Naive B cell (primary cell): ENCODE results near the gene THADA. TPM values are rescaled to one million over a fixed set of nuclear protein-coding genes. Genes with fewer than 3 reads are reported as not detected.
"Not testable (repeated sequence)": the region's sequence is repeated elsewhere in the genome, so short reads cannot be mapped to it uniquely, and the experiment has no call there.

ENCODE experiments used
- ATAC-seq, 2 donors: fragments of 150-1000 bp; cut with Tn5 transposase; 2 replicates each; pipeline ENCODE4 v1.10.0; 2021; ENCODE audit warnings: low read depth in 2 of 2, mild to moderate bottlenecking in 2 of 2, moderate library complexity in 2 of 2
- DNase-seq: peaks from one replicate; pipeline ENCODE4 v3.0.0; 2022
- H3K27ac Mint-ChIP-seq, 6 donors: one replicate each; pipeline ENCODE4 v1.8.0; 2020 to 2022; ENCODE audit warnings: mild to moderate bottlenecking in 6 of 6, mixed read lengths in 6 of 6, moderate library complexity in 5 of 6, inconsistent platforms in 2 of 6
- H3K27me3 Mint-ChIP-seq, 3 donors: one replicate each; pipeline ENCODE4 v1.8.0; 2021 to 2022; ENCODE audit warnings: mixed read lengths in 3 of 3, mild to moderate bottlenecking in 1 of 3
- H3K36me3 Mint-ChIP-seq, 2 donors: one replicate each; pipeline ENCODE4 v1.8.0; 2020 to 2022; ENCODE audit warnings: mixed read lengths in 2 of 2, inconsistent platforms in 1 of 2, mild to moderate bottlenecking in 1 of 2
- H3K4me1 Mint-ChIP-seq, 3 donors: one replicate each; pipeline ENCODE4 v1.8.0; 2020 to 2022; ENCODE audit warnings: mixed read lengths in 3 of 3, inconsistent platforms in 1 of 3, mild to moderate bottlenecking in 1 of 3, moderate library complexity in 1 of 3
- H3K4me3 Mint-ChIP-seq, 8 donors: one replicate each; pipeline ENCODE4 v1.8.0; 2020 to 2022; ENCODE audit warnings: mild to moderate bottlenecking in 8 of 8, mixed read lengths in 8 of 8, moderate library complexity in 8 of 8, inconsistent platforms in 2 of 8
- H3K9me3 Mint-ChIP-seq, 7 donors: one replicate each; pipeline ENCODE4 v1.8.0; 2020 to 2022; ENCODE audit warnings: mixed read lengths in 7 of 7, mild to moderate bottlenecking in 5 of 7, inconsistent platforms in 2 of 7, moderate library complexity in 1 of 7
- polyA plus RNA-seq, 6 donors: library from polyadenylated mRNA; unstranded; fragments of 300-500 nt; fragmentation: Illumina TruSeq; gene quantifications; one replicate each; pipeline ENCODE4 v1.2.3, GENCODE V29; 2021; ENCODE audit warnings: low read depth in 6 of 6

THADA gene
- polyA plus RNA-seq, 6 donors from 2014 or later = 8.3 to 20.2 (median 13.0) TPM

DNA sequence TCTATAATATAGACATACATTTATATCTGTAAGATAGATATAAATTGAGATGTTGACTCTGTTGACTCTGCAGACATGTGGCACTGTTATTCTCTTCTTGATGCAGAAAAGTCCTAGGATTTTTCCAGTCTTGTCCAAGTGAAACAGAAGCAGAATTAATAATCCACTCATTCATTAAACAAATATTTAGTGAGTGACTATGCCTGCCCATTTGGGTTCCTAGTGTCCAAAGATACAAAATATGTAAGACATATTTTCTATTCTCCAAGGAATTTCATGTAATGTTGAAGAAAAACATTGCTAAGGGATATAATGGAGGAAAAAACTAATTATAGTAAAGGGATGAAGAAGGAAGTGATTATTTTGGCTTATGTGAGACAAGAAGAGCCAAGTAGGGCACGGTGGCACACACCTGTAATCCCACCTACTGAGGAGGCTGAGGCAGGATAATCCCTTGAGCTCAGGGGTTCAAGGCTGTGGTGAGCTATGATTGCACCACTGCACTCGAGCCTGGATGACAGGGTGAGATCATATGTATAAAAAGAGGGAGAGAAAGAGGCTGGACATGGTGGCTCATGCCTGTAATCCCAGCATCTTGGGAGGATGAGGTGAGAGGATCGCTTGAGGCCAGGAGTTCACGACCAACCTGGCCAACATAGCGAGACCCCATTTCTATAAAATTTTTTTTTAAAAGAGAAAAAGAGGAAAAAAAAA, 21.3 kb upstream of the THADA start:
- Mint-ChIP-seq H3K4me1 (peaks cover 0 to 6% (median 0%) of the 10 kb centered on the region in 3 donors), H3K36me3 (peaks cover 0 to 7% of the 10 kb centered on the region in 2 donors), H3K27me3 (peaks cover 10 to 40% (median 24%) of the 10 kb centered on the region in 3 donors), H3K4me3 (no peak overlapping the region), H3K9me3 (peaks cover 0 to 5% (median 0%) of the 10 kb centered on the region in 7 donors), H3K27ac (no peak overlapping the region)
- DNase-seq (no peak), ATAC-seq (no peak)

DNA sequence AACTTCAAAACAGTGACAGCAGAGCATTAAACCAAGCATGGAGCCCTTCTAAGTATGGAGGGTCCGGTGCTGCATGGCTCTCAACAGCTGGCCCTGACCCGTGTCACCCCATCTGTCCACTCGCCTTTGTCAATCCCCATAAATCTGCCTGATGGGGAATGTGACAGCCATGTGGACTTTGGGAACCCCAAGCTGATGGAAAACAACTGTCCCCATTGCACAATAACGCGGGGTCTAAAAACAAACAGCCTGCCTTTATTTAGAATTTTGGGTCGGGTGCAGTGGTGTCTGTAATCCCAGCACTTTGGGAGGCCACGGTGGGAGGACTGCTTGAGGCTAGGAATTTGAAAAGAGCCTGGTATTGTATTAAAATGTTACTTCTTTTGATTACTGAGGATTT, 17.1 kb upstream of the THADA start:
- Mint-ChIP-seq H3K4me1 (peaks cover 0 to 6% (median 0%) of the 10 kb centered on the region in 3 donors), H3K36me3 (peaks cover 0 to 7% of the 10 kb centered on the region in 2 donors), H3K27ac (no peak overlapping the region), H3K27me3 (peaks cover 15 to 21% (median 17%) of the 10 kb centered on the region in 3 donors), H3K4me3 (no peak overlapping the region), H3K9me3 (peaks cover 0 to 5% (median 0%) of the 10 kb centered on the region in 7 donors)
- DNase-seq (no peak), ATAC-seq (no peak)

DNA sequence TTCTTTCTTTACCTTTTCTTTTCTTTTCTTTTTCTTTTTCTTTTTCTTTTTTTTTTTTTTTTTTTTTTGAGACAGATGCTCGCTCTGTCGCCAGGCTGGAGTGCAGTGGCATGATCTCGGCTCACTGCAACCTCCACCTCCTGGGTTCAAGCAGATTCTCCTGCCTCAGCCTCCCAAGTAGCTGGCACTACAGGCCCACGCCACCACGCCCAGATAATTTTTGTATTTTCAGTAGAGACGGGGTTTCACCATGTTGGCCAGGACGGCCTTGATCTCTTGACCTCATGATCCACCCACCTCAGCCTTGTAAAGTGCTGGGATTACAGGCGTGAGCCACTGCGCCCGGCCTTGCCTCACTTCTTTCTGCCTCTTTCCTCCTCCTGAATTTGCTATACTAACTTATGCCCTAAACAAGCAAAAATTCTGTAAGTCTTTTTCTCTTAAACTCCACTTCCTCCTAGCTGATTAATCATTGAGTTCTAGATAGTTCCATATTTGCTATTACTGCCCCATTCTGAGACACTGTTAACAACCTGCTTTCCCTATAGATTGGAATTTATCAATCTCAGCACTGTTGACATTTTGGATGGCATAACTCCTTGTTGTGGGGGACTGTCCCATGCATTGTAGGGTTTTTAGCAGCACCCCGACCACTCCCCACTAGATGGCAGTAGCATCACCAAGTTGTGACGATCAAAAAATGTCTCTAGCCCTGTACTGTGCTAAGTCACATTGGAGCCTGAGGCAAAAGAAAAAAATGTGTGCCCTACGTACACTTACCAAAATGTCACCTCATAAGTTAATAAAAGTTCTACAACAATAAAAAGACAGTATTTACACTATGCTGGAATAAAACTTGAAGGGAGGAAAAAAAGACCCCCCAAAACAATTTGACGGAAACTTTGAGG, 16.4 kb upstream of the THADA start:
- no peak overlapping the region for H3K27ac Mint-ChIP-seq

DNA sequence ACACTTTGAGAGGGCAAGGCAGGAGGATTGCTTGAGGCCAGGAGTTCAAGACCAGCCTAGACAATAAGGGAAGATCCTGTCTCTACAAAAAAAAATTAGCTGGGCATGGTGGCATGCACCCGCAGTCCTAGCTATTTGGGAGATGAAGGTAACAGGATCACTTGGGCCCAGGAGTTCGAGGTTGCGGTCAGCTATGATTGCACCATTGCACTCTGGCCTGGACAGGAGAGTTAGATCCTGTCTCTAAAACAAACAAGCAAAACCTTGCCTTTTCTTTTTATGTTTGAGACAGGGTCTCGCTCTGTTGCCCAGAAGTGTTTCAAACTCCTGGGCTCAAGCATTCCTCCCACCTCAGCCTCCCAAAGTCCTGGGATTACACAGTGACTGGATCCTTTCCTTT, 14.5 kb upstream of the THADA start:
- Mint-ChIP-seq H3K4me1 (peaks cover 0 to 6% (median 0%) of the 10 kb centered on the region in 3 donors), H3K27me3 (peaks cover 6 to 12% (median 9%) of the 10 kb centered on the region in 3 donors), H3K27ac (no peak overlapping the region), H3K9me3 (no peaks in the 10 kb centered on the region), H3K4me3 (no peak overlapping the region), H3K36me3 (no peaks in the 10 kb centered on the region)
- no peak for DNase-seq
- ATAC-seq = no peak

More for the DNA sequence above, 16.4 kb upstream of the THADA start:
- peaks cover 0 to 4% of the 10 kb centered on the region in 2 donors for H3K36me3 Mint-ChIP-seq
- ATAC-seq = peak; percentile 94 to 96
- H3K27me3 Mint-ChIP-seq = peaks cover 11 to 17% (median 12%) of the 10 kb centered on the region in 3 donors
- H3K9me3 Mint-ChIP-seq = peaks cover 0 to 4% (median 0%) of the 10 kb centered on the region in 7 donors
- H3K4me1 Mint-ChIP-seq = peaks cover 0 to 6% (median 0%) of the 10 kb centered on the region in 3 donors
- no peak overlapping the region for H3K4me3 Mint-ChIP-seq
- peak; percentile 56 for DNase-seq

DNA sequence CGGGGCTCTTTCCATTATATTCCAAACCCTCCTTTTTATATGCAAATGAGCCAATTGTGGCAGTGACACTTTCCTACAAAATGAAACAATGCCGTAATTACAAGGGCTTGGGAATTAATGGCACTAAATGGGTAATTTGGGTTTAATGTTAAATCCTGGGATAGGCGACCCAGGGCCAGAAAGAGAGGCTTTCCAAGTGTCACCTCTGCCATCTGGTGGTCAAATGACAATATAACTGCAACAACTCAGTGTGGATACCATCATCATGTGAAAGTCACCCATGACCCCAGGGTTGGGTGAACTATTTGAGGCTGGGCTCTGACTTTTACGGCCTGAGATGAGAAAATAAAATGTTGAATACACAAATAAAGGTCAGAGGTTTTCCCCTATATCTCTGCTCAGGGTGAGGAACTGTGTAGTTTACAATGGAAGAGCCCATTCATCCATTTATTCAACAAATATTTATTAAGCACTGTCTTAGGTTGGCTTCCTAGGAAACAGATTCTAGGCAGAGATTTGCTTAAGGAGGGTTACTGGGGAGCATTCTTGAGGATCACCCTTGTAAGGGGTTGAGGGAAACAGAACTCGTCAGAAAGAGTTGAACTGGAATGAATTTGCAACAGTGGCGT, 13.6 kb upstream of the THADA start:
- Mint-ChIP-seq H3K36me3 (no peaks in the 10 kb centered on the region), H3K9me3 (no peaks in the 10 kb centered on the region), H3K27me3 (peaks cover 5 to 12% (median 6%) of the 10 kb centered on the region in 3 donors), H3K4me1 (peaks cover 0 to 6% (median 0%) of the 10 kb centered on the region in 3 donors), H3K27ac (no peak overlapping the region), H3K4me3 (no peak overlapping the region)
- peak; percentile 27 for DNase-seq
- peak; percentile 54 to 71 for ATAC-seq

DNA sequence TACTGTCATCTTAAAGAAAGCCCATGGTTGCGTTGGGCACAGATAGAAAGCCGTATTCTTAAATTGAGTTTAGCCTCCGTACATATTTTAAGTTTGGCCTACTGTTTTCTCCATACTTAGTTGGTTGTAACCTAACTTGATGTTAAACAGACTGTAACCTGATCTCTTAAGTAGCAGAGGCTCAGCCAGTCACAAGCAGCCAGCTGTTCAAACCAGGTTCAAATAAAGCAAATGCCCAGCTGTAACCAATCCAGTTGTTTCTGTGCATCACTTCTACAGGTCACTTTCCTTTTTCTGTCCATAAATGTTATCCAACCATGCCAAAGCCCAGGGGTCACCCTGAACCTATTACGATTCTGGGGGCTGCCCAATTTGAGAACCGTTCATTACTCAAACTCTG, 10.0 kb upstream of the THADA start:
- Mint-ChIP-seq H3K36me3 (no peaks in the 10 kb centered on the region), H3K4me1 (no peaks in the 10 kb centered on the region), H3K27ac (no peak overlapping the region), H3K9me3 (no peaks in the 10 kb centered on the region), H3K4me3 (no peak overlapping the region), H3K27me3 (peaks cover 5 to 7% (median 6%) of the 10 kb centered on the region in 3 donors)
- ATAC-seq (no peak), DNase-seq (no peak)

DNA sequence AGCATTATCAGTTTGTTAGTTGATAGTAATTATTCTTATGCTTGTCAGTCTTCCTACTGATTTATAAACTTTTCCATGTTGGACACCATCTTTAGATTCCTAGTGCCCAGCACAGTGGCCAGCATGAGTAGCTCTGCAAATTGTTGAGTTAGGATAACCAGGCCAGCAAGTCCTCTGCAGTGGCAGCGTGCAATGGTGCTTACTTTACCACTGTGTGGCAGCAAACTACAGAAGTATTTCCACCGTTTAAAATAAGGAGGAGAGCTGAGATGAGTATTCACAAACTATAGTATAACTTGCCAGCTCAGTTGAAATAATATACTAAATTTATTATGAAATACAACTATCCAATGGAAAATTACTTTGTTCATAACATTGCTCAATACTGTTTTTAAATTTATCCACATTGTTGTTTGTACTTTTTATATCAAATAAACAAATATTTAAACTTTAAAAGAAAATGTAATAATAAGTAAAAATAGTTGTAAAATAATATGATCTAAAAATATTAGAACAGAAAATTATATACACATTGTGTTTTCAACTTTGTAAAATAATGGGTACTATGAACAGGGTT, 9.3 kb upstream of the THADA start:
- no peaks in the 10 kb centered on the region for H3K9me3 Mint-ChIP-seq
- peaks cover 5 to 7% (median 6%) of the 10 kb centered on the region in 3 donors for H3K27me3 Mint-ChIP-seq
- H3K4me1 Mint-ChIP-seq = no peaks in the 10 kb centered on the region
- peak; percentile 40 to 55 for ATAC-seq
- no peak overlapping the region for H3K27ac Mint-ChIP-seq
- H3K36me3 Mint-ChIP-seq = no peaks in the 10 kb centered on the region
- no peak for DNase-seq
- H3K4me3 Mint-ChIP-seq = no peak overlapping the region

DNA sequence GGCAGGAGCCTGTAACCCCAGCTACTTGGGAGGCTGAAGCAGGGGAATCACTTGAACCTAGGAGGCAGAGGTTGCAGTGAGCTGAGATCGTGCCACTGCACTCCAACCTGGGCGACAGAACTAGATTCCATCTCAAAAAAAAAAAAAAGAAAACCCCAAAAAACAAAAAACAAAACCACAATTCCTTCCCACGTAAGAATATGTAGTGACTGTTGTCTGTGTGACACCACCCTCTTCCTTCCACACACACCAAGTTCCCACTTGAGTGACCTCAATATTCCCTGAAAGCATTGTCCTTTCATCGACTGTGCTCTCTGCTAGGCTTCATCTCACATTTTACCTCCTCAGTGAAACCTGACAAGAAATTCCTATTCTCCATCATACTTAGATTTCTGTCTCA, 8.8 kb upstream of the THADA start:
- ATAC-seq (no peak), DNase-seq (no peak)
- peak overlapping the region in 1 of 6 donors; percentile 1 for H3K27ac Mint-ChIP-seq
- H3K4me3 Mint-ChIP-seq = no peak overlapping the region
- H3K36me3 Mint-ChIP-seq = no peaks in the 10 kb centered on the region
- H3K27me3 Mint-ChIP-seq = peaks cover 5 to 12% (median 6%) of the 10 kb centered on the region in 3 donors
- no peaks in the 10 kb centered on the region for H3K4me1 Mint-ChIP-seq
- H3K9me3 Mint-ChIP-seq = no peaks in the 10 kb centered on the region

DNA sequence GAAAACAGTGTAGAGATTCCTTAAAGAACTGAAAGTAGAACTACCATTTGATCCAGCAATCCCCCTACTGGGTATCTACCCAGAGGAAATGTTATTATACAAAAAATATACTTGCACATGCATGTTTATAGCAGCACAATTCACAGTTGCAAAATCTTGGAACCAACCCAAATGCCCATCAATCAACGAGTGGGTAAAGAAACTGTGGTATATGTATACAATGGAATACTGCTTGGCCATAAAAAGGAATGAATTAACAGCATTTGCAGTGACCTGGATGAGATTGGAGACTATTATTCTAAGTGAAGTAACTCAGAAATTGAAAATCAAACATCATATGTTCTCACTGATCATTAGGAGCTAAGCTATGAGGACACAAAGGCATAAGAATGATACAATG, 4.8 kb upstream of the THADA start:
- not testable (repeated sequence) for ATAC-seq, H3K27ac Mint-ChIP-seq, H3K9me3 Mint-ChIP-seq, DNase-seq, H3K4me3 Mint-ChIP-seq, H3K36me3 Mint-ChIP-seq
- H3K27me3 Mint-ChIP-seq = peaks cover 0 to 14% (median 7%) of the 10 kb centered on the region in 3 donors
- H3K4me1 Mint-ChIP-seq = peaks cover 9 to 16% (median 9%) of the 10 kb centered on the region in 3 donors

DNA sequence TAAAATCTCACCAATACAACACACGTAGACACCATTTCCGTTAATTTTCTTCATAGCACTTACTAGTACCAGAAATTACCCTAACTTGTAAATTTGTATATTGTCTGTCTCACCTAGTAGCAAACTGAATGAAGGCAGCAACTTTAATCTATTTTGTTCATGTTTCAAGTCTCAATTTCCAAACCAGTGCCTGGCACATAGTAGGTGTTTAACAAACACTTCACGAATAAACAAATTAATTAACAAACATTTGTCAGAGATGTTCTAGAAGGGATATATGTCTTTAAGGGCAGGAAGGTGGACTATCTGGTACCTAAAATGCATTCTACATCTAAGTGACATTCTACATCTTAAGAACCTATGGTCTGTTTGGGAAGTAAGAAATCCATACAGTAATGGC, 963 bp downstream of the THADA start:
- H3K36me3 Mint-ChIP-seq = peaks cover 0 to 8% of the 10 kb centered on the region in 2 donors
- H3K4me3 Mint-ChIP-seq = peak overlapping the region; percentile 90 to 99 (median 96)
- H3K27ac Mint-ChIP-seq = peak overlapping the region; percentile 5 to 98 (median 96)
- no peak for DNase-seq
- H3K27me3 Mint-ChIP-seq = peaks cover 0 to 14% (median 4%) of the 10 kb centered on the region in 3 donors
- no peaks in the 10 kb centered on the region for H3K9me3 Mint-ChIP-seq
- H3K4me1 Mint-ChIP-seq = peaks cover 25 to 40% (median 30%) of the 10 kb centered on the region in 3 donors
- ATAC-seq = no peak

DNA sequence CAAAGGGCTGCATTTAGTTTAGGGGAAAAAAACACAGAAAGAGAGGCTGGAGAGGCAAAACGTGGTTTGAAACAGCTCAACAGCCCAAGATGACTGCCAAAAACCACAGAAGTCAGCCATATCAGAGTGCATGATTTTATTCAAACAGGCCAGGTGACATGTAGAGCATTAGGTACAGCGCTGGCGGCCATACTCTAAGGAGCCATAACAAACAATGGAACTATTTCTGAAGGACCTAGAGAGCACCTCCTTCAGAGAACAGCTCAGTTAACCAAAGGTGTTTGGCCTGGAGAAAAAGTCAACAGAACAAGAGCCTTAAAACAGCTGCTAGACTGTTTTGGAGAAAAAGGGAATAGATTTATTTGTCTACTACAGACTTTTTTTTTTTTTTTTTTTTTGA, 2.6 kb downstream of the THADA start:
- peak overlapping the region in 6 of 8 donors; percentile 20 to 80 (median 40) for H3K4me3 Mint-ChIP-seq
- DNase-seq (no peak), ATAC-seq (no peak)
- H3K27ac Mint-ChIP-seq = peak overlapping the region in 1 of 6 donors; percentile 63
- peaks cover 0 to 8% of the 10 kb centered on the region in 2 donors for H3K36me3 Mint-ChIP-seq
- H3K27me3 Mint-ChIP-seq = peaks cover 0 to 8% (median 0%) of the 10 kb centered on the region in 3 donors
- H3K9me3 Mint-ChIP-seq = no peaks in the 10 kb centered on the region
- H3K4me1 Mint-ChIP-seq = peaks cover 25 to 40% (median 30%) of the 10 kb centered on the region in 3 donors

DNA sequence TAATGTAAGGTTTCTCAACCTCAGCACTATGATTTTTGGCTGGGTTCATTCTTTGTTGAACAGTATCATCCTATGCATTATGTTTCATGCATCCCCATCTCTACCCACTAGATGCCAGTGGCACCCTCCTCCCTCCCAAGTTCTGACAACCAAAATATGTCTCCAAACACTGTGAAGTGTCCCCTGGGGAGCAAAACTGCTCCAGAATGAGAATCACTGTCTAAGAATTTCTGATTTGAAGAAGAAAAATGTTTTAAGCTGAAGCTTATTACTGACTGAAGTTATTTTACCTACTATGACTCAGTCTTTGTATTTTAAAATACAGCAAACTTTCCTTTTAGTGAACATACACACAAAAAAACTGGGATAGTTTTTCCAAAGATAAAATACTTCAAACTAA, 3.4 kb downstream of the THADA start:
- Mint-ChIP-seq H3K27me3 (peaks cover 0 to 4% (median 0%) of the 10 kb centered on the region in 3 donors), H3K27ac (peak overlapping the region in 1 of 6 donors; percentile 30), H3K36me3 (peaks cover 4 to 12% of the 10 kb centered on the region in 2 donors), H3K4me1 (peaks cover 25 to 40% (median 30%) of the 10 kb centered on the region in 3 donors), H3K4me3 (no peak overlapping the region), H3K9me3 (no peaks in the 10 kb centered on the region)
- ATAC-seq (no peak), DNase-seq (no peak)

DNA sequence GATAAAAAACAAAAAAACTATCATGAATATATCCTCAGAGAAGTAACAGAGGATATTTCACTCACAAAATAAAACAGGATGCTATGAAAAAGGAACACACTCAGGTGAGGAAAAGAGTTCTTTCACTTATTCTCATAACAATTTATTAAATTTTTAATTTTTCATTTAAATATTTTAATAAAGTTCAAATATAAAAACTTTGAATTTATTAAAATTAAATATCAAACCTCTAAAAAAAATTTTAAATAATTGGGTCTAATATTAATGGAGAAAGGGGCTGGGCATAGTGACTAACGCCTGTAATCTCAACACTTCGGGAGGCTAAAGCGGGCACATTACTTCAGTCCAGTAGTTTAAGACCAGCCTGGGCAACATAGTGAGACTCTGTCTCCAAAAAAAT, 10.1 kb downstream of the THADA start:
- ATAC-seq (no peak), DNase-seq (no peak)
- H3K4me1 Mint-ChIP-seq = no peaks in the 10 kb centered on the region
- peaks cover 23 to 47% of the 10 kb centered on the region in 2 donors for H3K36me3 Mint-ChIP-seq
- no peaks in the 10 kb centered on the region for H3K27me3 Mint-ChIP-seq
- no peak overlapping the region for H3K4me3 Mint-ChIP-seq
- no peaks in the 10 kb centered on the region for H3K9me3 Mint-ChIP-seq
- peak overlapping the region in 1 of 6 donors; percentile 30 for H3K27ac Mint-ChIP-seq
